IPS-20b (cell line): ENCODE measurements around the gene RPF1.
A peak's percentile ranks its signal among the peaks of the same experiment; 100 is the strongest.
"Not testable (repeated sequence)": the region's sequence is repeated elsewhere in the genome, so short reads cannot be mapped to it uniquely, and the experiment has no call there.

Experiments used
- H3K27ac ChIP-seq: one replicate; pipeline ENCODE4 v1.5.1; 2013; ENCODE audit warnings: low read length
- H3K27me3 ChIP-seq: 2 replicates; pipeline ENCODE4 v1.6.1; 2013; ENCODE audit warnings: mild to moderate bottlenecking, low read length, inconsistent platforms; ENCODE audit not compliant: insufficient read depth
- H3K36me3 ChIP-seq: 2 replicates; pipeline ENCODE4 v1.6.1; 2013; ENCODE audit warnings: low read depth, mild to moderate bottlenecking, inconsistent platforms, low read length, moderate library complexity; ENCODE audit not compliant: insufficient read depth
- H3K4me1 ChIP-seq: 2 replicates; pipeline ENCODE4 v1.6.1; 2013; ENCODE audit warnings: mild to moderate bottlenecking, control low read depth, inconsistent platforms, low read length, moderate library complexity; ENCODE audit not compliant: insufficient read depth
- H3K4me3 ChIP-seq: 2 replicates; pipeline ENCODE4 v1.5.1; 2013; ENCODE audit warnings: mild to moderate bottlenecking, low read length, inconsistent platforms
- H3K9ac ChIP-seq: 2 replicates; pipeline ENCODE4 v1.6.1; 2013; ENCODE audit warnings: low read depth, mild to moderate bottlenecking, inconsistent platforms, low read length, moderate library complexity
- H3K9me3 ChIP-seq: 2 replicates; pipeline ENCODE4 v1.6.1; 2013; ENCODE audit warnings: mild to moderate bottlenecking, low read depth, low read length, inconsistent platforms; ENCODE audit not compliant: insufficient read depth

The RPF1 gene, protein sequence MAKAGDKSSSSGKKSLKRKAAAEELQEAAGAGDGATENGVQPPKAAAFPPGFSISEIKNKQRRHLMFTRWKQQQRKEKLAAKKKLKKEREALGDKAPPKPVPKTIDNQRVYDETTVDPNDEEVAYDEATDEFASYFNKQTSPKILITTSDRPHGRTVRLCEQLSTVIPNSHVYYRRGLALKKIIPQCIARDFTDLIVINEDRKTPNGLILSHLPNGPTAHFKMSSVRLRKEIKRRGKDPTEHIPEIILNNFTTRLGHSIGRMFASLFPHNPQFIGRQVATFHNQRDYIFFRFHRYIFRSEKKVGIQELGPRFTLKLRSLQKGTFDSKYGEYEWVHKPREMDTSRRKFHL

DNA sequence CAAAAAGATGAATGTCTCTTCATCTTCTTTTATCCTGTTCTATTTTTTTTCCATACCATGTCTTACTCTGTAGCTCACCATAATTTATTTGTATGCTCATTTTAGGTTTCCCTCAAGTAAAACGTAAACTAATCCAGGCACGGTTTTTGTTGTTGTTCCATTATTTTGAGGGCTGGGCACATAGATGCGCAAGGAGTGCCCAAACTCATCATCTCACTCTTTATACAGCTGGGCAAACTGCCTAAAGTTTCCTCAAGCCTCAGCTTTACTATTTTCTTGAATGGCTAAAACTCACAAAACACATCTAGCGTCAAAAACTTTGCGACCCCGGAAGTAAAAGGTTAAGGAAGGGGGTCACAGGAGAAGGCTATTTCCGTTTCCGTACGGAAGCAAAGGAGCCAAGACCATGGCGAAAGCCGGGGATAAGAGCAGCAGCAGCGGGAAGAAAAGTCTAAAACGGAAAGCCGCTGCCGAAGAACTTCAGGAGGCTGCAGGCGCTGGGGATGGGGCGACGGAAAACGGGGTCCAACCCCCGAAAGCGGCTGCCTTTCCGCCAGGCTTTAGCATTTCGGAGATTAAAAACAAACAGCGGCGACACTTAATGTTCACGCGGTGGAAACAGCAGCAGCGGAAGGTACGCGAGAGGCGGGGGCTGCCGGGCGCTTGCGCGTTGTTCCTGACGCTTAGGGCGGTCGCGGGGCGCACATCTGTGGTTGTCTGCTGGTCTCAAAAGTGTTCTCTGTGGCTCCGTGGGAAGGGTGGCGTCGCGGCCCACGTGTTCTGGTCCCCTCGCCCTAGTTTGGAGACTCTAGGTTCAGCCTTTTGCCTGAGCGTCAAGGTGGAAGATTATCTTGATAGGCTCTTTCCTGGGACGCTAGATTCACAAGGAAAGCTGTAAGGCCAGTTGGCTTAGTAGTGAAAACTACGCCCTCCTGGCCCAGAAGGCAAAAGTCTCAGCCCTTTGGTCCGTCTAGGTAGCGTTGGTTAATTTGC lies at the start of gene RPF1:
RPF1 (plus strand) TSS at position 391 of the 993 bp plus-strand sequence; CDS start at position 407, 16 bp downstream.
- Histone ChIP-seq H3K9me3 (peaks cover 8% of the 10 kb centered on the region), H3K4me3 (peak within 1 kb of the TSS; percentile 95), H3K36me3 (peaks cover 31% of the 10 kb centered on the region), H3K4me1 (no peaks in the 10 kb centered on the region), H3K9ac (peak within 1 kb of the TSS; percentile 81), H3K27ac (peak within 1 kb of the TSS; percentile 23), H3K27me3 (peaks cover 44% of the 10 kb centered on the region)

DNA sequence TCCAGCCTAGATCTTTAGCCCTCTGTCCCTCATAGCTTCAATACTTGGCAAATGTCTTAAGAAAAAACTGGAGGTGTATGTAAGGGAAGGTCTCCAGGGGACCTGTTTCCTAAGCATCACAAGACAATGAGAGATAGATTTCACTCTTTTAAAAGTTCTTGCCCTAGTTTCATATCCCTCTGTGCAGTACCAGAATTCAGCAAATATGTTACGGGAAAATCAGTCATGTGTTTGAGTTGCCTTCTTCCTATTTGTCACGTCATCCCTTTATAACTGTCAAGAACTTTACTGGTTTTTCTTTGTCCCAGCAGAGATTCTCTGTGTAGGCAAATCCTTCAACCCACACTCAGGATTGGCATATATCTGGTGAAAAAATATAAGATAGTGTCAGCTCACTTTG lies 48.5 kb upstream of the RPF1 start:
- Histone ChIP-seq H3K9ac (no peak overlapping the region), H3K9me3 (no peaks in the 10 kb centered on the region), H3K4me1 (no peaks in the 10 kb centered on the region), H3K27me3 (no peaks in the 10 kb centered on the region), H3K27ac (no peak overlapping the region), H3K36me3 (no peaks in the 10 kb centered on the region), H3K4me3 (no peak overlapping the region)

DNA sequence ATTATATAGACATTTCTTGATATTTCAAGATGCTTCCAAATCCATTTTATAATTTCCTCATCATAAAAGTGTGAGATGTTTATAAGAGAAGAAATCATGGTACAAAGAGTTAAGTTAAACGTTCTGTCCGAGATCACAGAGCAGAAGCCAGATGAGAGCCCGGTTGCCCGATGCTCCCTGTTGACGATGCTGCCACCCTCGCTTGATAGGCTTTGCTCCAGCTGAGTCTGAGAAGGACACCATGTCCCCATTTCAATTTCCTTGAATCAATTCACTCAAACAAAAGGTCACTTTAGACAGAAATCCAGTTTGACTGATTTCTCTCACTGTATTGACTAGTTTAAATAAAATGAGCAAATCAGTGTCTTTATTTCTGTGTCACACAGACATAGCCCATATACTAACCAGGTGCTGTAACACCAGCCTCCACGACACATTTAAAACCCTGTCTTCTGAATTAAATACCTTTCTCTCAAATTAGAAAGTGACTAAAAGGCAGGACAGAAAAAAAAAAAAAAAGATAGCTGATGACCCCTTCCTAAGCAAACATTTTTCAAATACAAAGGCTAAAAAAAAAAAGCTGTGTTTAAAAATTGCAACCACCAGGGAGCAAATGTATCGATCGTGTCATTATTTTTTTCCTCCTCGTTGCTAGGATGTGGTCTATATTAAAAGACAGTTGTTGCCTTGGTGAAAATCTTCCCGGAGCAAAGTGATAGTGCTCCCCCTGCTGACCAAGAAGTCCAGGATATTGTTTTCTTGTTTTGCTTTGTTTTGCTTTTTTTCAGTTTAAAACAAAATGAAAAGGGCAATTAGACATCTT lies 45.6 kb upstream of the RPF1 start:
- Histone ChIP-seq H3K27ac (no peak overlapping the region), H3K9me3 (no peaks in the 10 kb centered on the region), H3K9ac (no peak overlapping the region), H3K4me3 (no peak overlapping the region), H3K36me3 (no peaks in the 10 kb centered on the region), H3K4me1 (peaks cover 13% of the 10 kb centered on the region; the same call in 1 of the 2 replicates), H3K27me3 (no peaks in the 10 kb centered on the region)

DNA sequence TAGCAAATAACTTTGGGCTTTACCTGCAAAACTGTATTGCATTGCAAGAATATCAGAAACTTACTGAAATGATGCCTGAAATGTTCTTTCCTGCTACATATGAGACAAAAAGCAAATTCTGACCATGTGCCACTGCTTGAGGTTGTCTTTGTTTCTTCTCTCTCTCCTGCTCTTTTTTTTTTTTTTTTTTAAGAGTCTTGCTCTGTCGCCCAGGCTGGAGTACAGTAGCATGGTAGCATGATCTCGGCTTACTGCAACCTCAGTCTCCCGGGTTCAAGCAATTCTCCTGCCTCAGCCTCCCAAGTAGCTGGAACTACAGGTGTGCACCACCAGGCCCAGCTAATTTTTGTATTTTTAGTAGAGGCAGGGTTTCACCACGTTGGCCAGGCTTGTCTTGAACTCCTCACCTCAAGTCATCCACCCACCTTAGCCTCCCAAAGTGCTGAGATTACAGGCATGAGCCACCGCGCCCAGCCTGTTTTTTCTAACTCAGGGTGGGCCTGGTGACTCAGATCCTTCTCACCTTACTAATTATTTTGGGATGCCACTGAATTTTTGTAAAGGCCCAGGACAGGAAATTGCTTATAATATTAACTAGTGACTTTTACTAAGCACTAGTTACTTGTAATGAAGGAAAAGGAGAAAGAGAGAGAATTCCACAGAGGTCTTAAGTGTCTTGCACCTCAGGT lies 44.8 kb upstream of the RPF1 start:
- Histone ChIP-seq H3K36me3 (no peaks in the 10 kb centered on the region), H3K9ac (no peak overlapping the region), H3K9me3 (no peaks in the 10 kb centered on the region), H3K27me3 (no peaks in the 10 kb centered on the region), H3K27ac (no peak overlapping the region), H3K4me3 (no peak overlapping the region), H3K4me1 (peaks cover 13% of the 10 kb centered on the region; the same call in 1 of the 2 replicates)

DNA sequence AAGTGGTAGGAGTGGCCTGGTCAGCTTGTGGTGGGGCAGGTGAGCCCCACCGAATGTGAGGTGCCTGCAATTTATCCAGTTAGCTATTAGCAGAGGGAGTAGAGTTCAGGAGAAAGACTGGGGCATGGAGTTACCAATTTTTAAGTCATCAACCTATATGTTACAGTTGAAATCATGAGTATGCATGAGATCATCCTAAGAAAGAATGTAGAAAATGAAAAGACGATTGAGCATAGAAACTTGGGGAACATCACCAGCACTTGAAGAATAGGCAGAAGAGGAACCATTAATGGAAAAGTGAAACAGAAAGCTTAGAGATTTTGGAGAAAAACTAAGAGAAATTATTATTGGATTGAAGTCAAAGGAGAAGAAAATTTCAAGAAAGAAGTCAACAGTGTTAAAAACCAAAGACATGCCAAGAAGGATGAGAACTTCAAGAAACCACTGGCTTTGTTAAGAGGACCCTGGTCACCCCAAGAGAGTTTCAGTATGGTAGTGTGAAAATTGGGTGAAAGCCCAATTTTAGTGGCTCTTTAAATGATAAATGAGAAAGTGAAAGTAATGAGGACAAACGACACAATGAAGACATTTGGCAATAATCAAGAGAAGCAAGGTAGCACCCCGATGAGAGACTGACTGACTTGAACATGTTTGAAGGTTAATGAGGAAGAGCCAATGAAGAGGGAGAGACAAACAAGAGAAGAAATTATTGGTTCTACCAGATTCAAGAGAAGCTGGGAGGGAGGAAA lies 44.1 kb upstream of the RPF1 start:
- Histone ChIP-seq H3K9ac (no peak overlapping the region), H3K9me3 (no peaks in the 10 kb centered on the region), H3K4me3 (no peak overlapping the region), H3K36me3 (no peaks in the 10 kb centered on the region), H3K4me1 (peaks cover 13% of the 10 kb centered on the region; the same call in 1 of the 2 replicates), H3K27ac (no peak overlapping the region), H3K27me3 (no peaks in the 10 kb centered on the region)

DNA sequence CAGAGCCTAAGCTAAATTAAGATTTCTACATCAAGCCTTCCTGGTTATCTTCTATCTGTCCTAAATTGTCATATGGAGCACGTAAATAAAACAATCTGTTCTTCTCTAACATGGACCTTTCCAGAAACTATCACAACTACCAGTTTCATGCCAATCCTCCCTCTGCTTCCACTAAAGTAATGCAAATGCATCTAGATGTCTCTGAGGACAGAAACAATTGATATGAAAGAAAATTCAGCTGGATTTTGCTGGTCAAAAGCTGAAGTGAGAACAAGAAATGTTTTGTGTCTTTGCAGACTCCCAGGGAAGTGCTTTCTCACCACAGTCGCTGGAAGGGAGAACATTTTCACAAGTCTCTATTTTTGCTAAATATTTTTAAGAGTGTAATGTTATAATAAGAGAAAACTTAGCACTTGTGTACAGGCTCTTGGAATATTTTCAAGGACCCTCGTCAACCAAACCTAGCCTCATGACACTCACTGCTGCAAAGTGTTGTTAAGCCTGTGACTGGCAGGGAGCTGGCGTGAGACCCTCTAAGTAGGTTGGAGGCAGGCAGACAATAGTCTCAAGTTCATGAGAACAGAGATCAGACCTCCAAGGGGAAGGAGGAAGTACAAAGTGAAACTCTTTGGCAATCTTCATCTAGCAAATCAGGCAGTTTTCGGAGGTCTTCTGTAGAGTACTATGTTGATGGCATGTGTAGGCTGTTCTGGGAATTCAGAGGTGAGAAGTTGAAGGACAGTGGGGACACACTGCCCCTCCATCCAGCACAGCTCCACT lies 42.0 kb upstream of the RPF1 start:
- H3K9me3 ChIP-seq: no peaks in the 10 kb centered on the region
- H3K4me1 ChIP-seq: peaks cover 13% of the 10 kb centered on the region; the same call in 1 of the 2 replicates
- H3K27ac ChIP-seq: no peak overlapping the region
- H3K36me3 ChIP-seq: no peaks in the 10 kb centered on the region
- H3K4me3 ChIP-seq: no peak overlapping the region
- H3K27me3 ChIP-seq: no peaks in the 10 kb centered on the region
- no peak overlapping the region for H3K9ac ChIP-seq

DNA sequence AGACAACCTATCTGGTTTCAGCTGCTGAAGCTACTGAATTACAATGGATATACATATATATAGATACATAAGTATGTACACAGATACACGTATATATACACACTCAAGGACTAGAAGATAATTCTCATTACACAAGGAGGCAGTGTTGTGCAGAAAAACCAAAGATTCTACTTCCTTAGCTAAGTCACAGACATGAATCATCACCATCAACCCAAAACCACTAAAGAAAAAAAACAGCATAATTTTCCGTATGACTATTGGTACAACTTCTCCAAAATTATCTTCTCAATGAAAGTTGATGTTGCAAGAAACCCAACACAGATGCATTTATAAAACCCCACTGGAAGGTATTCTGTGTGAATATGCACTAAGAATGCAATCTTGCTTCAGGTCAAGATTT lies 36.8 kb upstream of the RPF1 start:
- no peaks in the 10 kb centered on the region for H3K27me3 ChIP-seq
- no peaks in the 10 kb centered on the region for H3K4me1 ChIP-seq
- H3K9ac ChIP-seq: no peak overlapping the region
- no peak overlapping the region for H3K27ac ChIP-seq
- H3K36me3 ChIP-seq: no peaks in the 10 kb centered on the region
- no peak overlapping the region for H3K4me3 ChIP-seq
- H3K9me3 ChIP-seq: no peaks in the 10 kb centered on the region

DNA sequence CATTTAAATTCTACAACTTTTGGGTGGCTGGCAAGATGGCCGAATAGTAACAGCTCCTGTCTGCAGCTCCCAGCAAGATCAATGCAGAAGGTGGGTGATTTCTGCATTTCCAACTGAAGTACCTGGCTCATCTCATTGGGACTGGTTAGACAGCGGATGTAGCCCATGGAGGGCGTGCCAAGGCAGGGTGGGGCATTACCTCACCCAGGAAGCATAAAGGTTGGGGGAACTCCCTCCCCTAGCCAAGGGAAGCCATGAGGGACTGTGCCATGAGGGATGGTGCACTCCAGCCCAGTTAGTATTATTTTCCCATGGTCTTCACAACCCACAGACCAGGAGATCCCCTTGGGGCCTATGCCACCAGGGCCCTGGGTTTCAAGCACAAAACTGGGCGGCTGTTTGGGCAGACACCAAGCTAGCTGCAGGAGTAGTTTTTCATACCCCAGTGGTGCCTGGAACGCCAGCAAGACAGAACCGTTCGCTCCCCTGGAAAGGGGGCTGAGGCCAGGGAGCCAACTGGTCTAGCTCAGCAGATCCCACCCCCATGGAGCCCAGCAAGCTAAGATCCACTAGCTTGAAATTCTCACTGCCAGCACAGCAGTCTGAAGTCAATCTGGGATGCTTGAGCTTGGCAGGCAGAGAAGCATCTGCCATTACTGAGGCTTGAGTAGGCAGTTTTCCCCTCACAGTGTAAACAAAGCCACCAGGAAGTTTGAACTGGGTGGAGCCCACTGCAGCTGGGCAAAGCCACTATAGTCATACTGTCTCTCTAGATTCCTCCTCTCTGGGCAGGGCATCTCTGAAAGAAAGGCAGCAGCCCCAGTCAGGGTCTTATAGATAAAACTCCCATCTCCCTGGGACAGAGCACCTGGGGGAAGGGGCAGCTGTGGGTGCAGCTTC lies 36.1 kb upstream of the RPF1 start:
- H3K9me3 ChIP-seq, H3K9ac ChIP-seq, H3K4me3 ChIP-seq, H3K4me1 ChIP-seq, H3K36me3 ChIP-seq, H3K27ac ChIP-seq, H3K27me3 ChIP-seq: not testable (repeated sequence)

DNA sequence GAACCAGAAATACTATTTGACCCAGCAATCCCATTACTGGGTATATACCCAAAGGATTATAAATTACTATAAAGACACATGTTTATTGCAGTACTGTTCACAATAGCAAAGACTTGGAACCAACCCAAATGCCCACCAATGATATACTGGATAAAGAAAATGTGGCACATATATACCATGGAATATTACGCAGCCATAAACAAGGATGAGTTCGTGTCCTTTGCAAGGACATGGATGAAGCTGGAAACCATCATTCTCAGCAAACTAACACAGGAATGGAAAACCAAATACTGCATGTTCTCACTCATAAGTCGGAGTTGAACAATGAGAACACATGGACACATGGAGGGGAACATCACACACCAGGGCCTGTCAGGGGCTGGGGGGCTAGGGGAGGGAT lies 30.4 kb upstream of the RPF1 start:
- H3K9ac ChIP-seq, H3K4me1 ChIP-seq, H3K27ac ChIP-seq, H3K27me3 ChIP-seq, H3K4me3 ChIP-seq, H3K9me3 ChIP-seq, H3K36me3 ChIP-seq: not testable (repeated sequence)
